ENCODE data around the gene PASK. TPM values are rescaled to one million over a fixed set of nuclear protein-coding genes. Genes with fewer than 3 reads are reported as not detected.
"Not testable (repeated sequence)": the region's sequence is repeated elsewhere in the genome, so short reads cannot be mapped to it uniquely, and the experiment has no call there.

Gene PASK
- total RNA-seq (ENCODE audit: low replicate concordance), result 20.3 and 35.1 TPM in 2 replicates

DNA sequence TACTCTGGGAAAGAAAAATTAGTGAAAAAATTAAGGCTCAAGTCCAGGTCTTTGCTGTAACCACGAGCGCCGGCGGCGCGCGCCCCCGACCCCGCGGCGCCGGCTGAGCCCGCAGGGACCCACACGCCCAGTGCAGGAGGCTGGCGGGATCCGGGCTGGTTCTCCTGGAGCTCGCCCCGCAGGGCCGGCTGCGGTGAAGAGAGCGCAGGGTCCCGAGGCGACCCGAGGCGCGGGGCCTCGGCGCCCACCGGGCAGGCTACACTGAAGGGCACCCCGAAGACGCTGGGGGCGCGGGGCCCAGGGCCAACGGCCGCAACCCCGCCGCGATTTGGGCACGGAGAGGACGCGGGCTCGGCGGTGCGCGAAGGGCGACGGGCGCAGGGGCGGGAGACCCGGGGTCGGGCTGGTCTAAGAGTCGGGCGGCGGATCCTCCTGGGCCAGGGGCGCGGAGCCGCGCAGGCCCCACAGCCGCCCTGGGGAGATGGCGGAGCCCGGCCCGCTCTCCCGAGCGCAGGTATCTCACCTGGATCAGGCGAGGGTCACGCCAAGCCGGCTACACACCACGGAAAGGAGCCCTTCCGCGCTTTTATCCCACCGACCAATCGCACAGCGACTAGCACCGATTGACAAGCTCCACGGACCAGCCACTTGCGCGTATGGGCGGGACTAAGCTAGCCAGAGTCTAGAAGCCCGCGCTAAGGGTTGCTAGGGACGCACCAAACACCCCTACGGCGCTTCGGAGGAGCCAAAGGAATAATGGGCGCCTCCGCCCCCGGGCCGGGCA lies at the start of gene PASK:
Gene PASK (minus strand): TSS at position 582 of the 784 bp plus-strand sequence. CDS start 6,440 bp downstream, outside the sequence.
- Histone ChIP-seq H3F3A (ENCODE audit: low read depth) (peaks cover 5% of the 10 kb centered on the region), H3K4me2 (peak within 1 kb of the TSS; percentile 88), H3K4me3 (peak within 1 kb of the TSS; percentile 87), H4K20me1 (ENCODE audit: low read depth) (peaks cover 9% of the 10 kb centered on the region), H3K9ac (peak within 1 kb of the TSS; percentile 14), H3K9me3 (ENCODE audit: low read depth) (no peaks in the 10 kb centered on the region), H3K27me3 (peaks cover 10% of the 10 kb centered on the region), H3K36me3 (no peaks in the 10 kb centered on the region), H3K4me1 (peaks cover 10% of the 10 kb centered on the region), H3K27ac (no peak within 1 kb of the TSS), H3K79me2 (ENCODE audit: low read depth) (peaks cover 43% of the 10 kb centered on the region), H2AFZ (replicated peaks) (peak within 1 kb of the TSS; percentile 75)
- TF ChIP-seq, protein P1, sequence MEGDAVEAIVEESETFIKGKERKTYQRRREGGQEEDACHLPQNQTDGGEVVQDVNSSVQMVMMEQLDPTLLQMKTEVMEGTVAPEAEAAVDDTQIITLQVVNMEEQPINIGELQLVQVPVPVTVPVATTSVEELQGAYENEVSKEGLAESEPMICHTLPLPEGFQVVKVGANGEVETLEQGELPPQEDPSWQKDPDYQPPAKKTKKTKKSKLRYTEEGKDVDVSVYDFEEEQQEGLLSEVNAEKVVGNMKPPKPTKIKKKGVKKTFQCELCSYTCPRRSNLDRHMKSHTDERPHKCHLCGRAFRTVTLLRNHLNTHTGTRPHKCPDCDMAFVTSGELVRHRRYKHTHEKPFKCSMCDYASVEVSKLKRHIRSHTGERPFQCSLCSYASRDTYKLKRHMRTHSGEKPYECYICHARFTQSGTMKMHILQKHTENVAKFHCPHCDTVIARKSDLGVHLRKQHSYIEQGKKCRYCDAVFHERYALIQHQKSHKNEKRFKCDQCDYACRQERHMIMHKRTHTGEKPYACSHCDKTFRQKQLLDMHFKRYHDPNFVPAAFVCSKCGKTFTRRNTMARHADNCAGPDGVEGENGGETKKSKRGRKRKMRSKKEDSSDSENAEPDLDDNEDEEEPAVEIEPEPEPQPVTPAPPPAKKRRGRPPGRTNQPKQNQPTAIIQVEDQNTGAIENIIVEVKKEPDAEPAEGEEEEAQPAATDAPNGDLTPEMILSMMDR (IDR thresholded peaks at IDR 0.05), result no peak
- TF ChIP-seq EZH2phosphoT487 (IDR thresholded peaks at IDR 0.05), result no peak
- TF ChIP-seq EZH2 (IDR thresholded peaks at IDR 0.05), result peak; percentile 48
- Mint-ChIP-seq H3K4me1 (peaks cover 25% of the 10 kb centered on the region), H3K27me3 (ENCODE audit: insufficient read depth, low read depth) (peaks cover 3% of the 10 kb centered on the region), H3K27ac (no peak within 1 kb of the TSS), H3K36me3 (no peaks in the 10 kb centered on the region), H3K9me3 (no peaks in the 10 kb centered on the region), H3K4me3 (peak within 1 kb of the TSS; percentile 98)
- peak; percentile 98 for DNase-seq (ENCODE audit: low spot score)

DNA sequence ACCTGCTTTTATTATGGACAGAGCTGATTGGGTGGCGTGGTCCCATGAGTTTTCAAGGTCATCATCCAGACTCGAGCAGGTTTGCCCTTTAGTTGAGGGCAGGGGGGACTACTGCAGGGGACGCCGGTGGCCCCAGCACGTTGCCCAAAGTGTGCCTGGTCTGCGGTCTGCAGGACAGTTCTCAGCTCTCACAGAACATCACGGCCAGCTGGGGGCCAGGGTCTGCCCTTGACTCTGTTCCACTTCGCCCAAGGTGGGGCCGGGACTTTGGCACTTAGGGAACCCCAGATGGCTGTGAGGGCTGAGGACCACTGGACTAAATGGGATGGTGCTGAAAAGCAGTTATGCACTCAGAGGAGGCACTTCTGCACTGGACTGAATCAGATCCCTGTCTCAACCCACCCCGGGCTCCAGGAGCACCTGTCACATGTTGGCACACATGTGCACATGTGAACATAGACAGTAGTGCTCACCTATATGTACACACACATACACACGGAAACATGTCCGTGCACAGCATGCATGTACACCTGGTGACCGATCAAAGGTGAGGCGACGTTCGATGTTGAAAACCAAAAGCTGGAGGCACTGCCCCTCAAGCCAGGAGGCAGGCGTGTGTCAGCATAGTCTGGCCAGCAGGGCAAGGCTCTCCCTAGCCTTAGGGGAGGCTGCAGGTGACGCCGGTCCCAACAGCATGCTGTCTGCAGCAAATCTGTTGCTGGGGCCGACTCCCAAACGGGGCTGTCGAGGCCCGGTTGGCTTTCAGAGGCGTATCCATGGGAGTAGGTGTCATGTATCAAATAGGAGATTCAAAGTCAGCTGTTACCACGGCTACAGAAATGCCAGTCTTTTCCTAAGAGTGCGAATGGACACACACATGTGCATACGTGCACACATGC lies 49.4 kb upstream of the PASK start:
- peaks cover 7% of the 10 kb centered on the region for H3K27me3 Mint-ChIP-seq (ENCODE audit: insufficient read depth, low read depth)
- Histone ChIP-seq H3K79me2 (ENCODE audit: low read depth) (no peaks in the 10 kb centered on the region), H4K20me1 (ENCODE audit: low read depth) (no peaks in the 10 kb centered on the region), H3K36me3 (no peaks in the 10 kb centered on the region), H3K4me1 (no peaks in the 10 kb centered on the region), H3F3A (ENCODE audit: low read depth) (no peaks in the 10 kb centered on the region), H3K27ac (no peak overlapping the region), H3K4me3 (no peak overlapping the region), H3K9ac (no peak overlapping the region), H2AFZ (replicated peaks) (no peak overlapping the region), H3K4me2 (no peak overlapping the region), H3K27me3 (no peaks in the 10 kb centered on the region), H3K9me3 (ENCODE audit: low read depth) (no peaks in the 10 kb centered on the region)
- H3K4me3 Mint-ChIP-seq, result no peak overlapping the region
- no peaks in the 10 kb centered on the region for H3K9me3 Mint-ChIP-seq
- H3K36me3 Mint-ChIP-seq, result no peaks in the 10 kb centered on the region
- TF ChIP-seq EZH2phosphoT487 (IDR thresholded peaks at IDR 0.05) (no peak), EZH2 (IDR thresholded peaks at IDR 0.05) (no peak)
- TF ChIP-seq, protein P1 (IDR thresholded peaks at IDR 0.05), result no peak
- H3K27ac Mint-ChIP-seq, result peak overlapping the region; percentile 82
- peaks cover 12% of the 10 kb centered on the region for H3K4me1 Mint-ChIP-seq
- no peak for DNase-seq (ENCODE audit: low spot score)

DNA sequence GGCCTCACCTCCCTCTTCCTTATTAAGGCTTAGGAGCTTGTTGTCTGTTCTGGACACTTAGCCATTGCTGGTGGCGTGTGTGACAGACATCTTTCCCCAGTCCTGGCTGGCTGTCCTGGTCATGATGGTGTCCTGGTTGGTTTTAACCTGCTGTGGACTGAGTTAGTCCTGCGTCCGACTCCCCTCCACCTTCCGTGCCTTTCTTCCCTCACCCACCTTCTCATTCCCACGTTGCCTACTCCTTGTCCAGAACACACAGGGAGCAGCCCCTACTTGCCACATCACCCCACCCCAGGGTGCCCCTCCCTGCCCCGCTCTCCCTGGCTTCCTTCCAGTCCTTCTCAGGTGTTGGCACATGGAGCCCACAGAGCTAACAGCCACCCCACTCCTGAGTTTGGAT lies 48.7 kb upstream of the PASK start:
- H4K20me1 ChIP-seq (ENCODE audit: low read depth), result no peaks in the 10 kb centered on the region
- no peaks in the 10 kb centered on the region for H3K79me2 ChIP-seq (ENCODE audit: low read depth)
- H3F3A ChIP-seq (ENCODE audit: low read depth), result no peaks in the 10 kb centered on the region
- peaks cover 7% of the 10 kb centered on the region for H3K27me3 Mint-ChIP-seq (ENCODE audit: insufficient read depth, low read depth)
- H3K9me3 ChIP-seq (ENCODE audit: low read depth), result no peaks in the 10 kb centered on the region
- H3K27ac Mint-ChIP-seq, result peak overlapping the region; percentile 69
- no peak overlapping the region for H3K4me3 ChIP-seq
- H3K9ac ChIP-seq, result no peak overlapping the region
- peak overlapping the region; percentile 30 for H3K4me3 Mint-ChIP-seq
- no peak overlapping the region for H2AFZ ChIP-seq (replicated peaks)
- no peaks in the 10 kb centered on the region for H3K36me3 Mint-ChIP-seq
- H3K9me3 Mint-ChIP-seq, result no peaks in the 10 kb centered on the region
- DNase-seq (ENCODE audit: low spot score), result no peak
- H3K36me3 ChIP-seq, result no peaks in the 10 kb centered on the region
- no peaks in the 10 kb centered on the region for H3K27me3 ChIP-seq
- peaks cover 12% of the 10 kb centered on the region for H3K4me1 Mint-ChIP-seq
- no peaks in the 10 kb centered on the region for H3K4me1 ChIP-seq
- TF ChIP-seq, protein P1 (IDR thresholded peaks at IDR 0.05), result no peak
- TF ChIP-seq EZH2 (IDR thresholded peaks at IDR 0.05), result no peak
- TF ChIP-seq EZH2phosphoT487 (IDR thresholded peaks at IDR 0.05), result no peak
- H3K27ac ChIP-seq, result no peak overlapping the region
- no peak overlapping the region for H3K4me2 ChIP-seq

DNA sequence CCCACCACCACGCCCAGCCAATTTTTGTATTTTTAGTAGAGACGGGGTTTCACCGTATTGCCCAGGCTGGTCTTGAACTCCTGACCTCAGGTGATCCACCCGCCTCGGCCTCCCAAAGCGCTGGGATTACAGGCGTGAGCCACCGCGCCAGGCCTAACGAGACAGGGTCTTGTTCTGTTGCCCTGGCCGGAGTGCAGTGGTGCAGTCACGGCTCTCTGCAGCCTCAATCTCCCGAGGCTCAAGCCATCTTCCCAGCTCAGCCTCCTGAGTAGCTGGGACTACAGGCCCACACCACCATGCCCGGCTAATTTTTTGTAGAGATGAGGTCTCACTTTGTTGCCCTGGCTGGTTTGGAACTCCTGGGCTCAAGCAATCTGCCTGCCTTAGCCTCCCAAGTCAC lies 48.0 kb upstream of the PASK start:
- not testable (repeated sequence) for H3K4me2 ChIP-seq; H3K4me3 ChIP-seq; H3K27ac Mint-ChIP-seq; H3K27me3 Mint-ChIP-seq (ENCODE audit: insufficient read depth, low read depth); H4K20me1 ChIP-seq (ENCODE audit: low read depth); H3K9me3 Mint-ChIP-seq; H3K27me3 ChIP-seq; H3K4me1 ChIP-seq; H3K36me3 ChIP-seq; H3K4me3 Mint-ChIP-seq; H3K27ac ChIP-seq; H3K9me3 ChIP-seq (ENCODE audit: low read depth); H3K79me2 ChIP-seq (ENCODE audit: low read depth); H3K36me3 Mint-ChIP-seq; H3K9ac ChIP-seq; H3F3A ChIP-seq (ENCODE audit: low read depth); H2AFZ ChIP-seq (replicated peaks); DNase-seq (ENCODE audit: low spot score)
- peaks cover 12% of the 10 kb centered on the region for H3K4me1 Mint-ChIP-seq

Measured in neural progenitor cell (in vitro differentiated cells).